K562 (cell line): ENCODE measurements around the gene FILIP1L. TPM values are rescaled to one million over a fixed set of nuclear protein-coding genes. Genes with fewer than 3 reads are reported as not detected.

Experiments used
- ATAC-seq: fragments of 200-7000 bp; cut with Tn5 transposase; 3 replicates; pipeline ENCODE4 v1.9.1; 2020; ENCODE audit warnings: moderate library complexity
- BruUV-seq: library from RNA; stranded (reverse); fragments of 400-500 nt; replicated peaks from 2 replicates; lab custom pipeline; 2021; lab: Mats Ljungman, UMichigan
- CTCF ChIA-PET: fragments of 300-600 bp; formaldehyde crosslinking; extraction: SDS; loops from one replicate; lab custom pipeline; 2021; ENCODE audit warnings: low intra/inter-chr PET ratio; lab: Yijun Ruan, JAX
- POLR2A ChIA-PET: fragments of 300-600, 350-650 bp; sonication (Branson Sonifier 250); formaldehyde crosslinking; extraction: SDS; loops from one replicate; lab custom pipeline; 2021; ENCODE audit warnings: antibody characterized with exemption, inconsistent platforms; lab: Yijun Ruan, JAX
- DNase-seq, 4 experiments: peaks; one replicate each; pipeline versions ENCODE4 v3.0.0 to v3.0.0-alpha.2; 2011 to 2018; ENCODE audit warnings: low spot score in 3 of 4, mixed read lengths in 3 of 4; ENCODE audit errors: extremely low read depth in 1 of 4
- FAIRE-seq: peaks from 2 replicates; lab custom pipeline; 2011; peaks lifted over from hg19 to GRCh38; lab: Jason Lieb, UNC
- H2AFZ ChIP-seq: 2 replicates; pipeline ENCODE4 v1.6.0; 2011; ENCODE audit warnings: low read depth, low read length, control low read depth, inconsistent platforms
- H3K27ac ChIP-seq: fragments of 200-600 bp; 3 replicates; pipeline ENCODE4 v1.8.0; 2011; ENCODE audit warnings: low read depth, mild to moderate bottlenecking, control low read depth, inconsistent platforms, low read length, moderate library complexity, mixed read lengths; ENCODE audit errors: extremely low read depth
- H3K27me3 ChIP-seq, 2 experiments: fragments of 300-600 bp in 1 of 2; 2 replicates in 1 of 2; 3 replicates in 1 of 2; pipeline versions ENCODE4 v1.6.0 to v1.8.0; 2011; ENCODE audit warnings: inconsistent platforms in 2 of 2, low read length in 2 of 2, mild to moderate bottlenecking in 1 of 2, mixed read lengths in 1 of 2, moderate library complexity in 1 of 2; ENCODE audit not compliant: control insufficient read depth in 2 of 2, insufficient read depth in 2 of 2
- H3K36me3 ChIP-seq: fragments of 300-600 bp; 3 replicates; pipeline ENCODE4 v1.8.0; 2011; ENCODE audit warnings: mild to moderate bottlenecking, low read length, inconsistent platforms; ENCODE audit not compliant: control insufficient read depth, insufficient read depth
- H3K4me1 ChIP-seq, 2 experiments: fragments of 200-600 bp in 1 of 2; replicated peaks in 1 of 2; 2 replicates in 1 of 2; 3 replicates in 1 of 2; pipeline versions ENCODE4 v1.5.1 to v1.8.0; 2011; ENCODE audit warnings: inconsistent platforms in 2 of 2, low read length in 2 of 2, mild to moderate bottlenecking in 1 of 2, mixed read lengths in 1 of 2, moderate library complexity in 1 of 2; ENCODE audit not compliant: control insufficient read depth in 2 of 2, insufficient read depth in 2 of 2
- H3K4me2 ChIP-seq: 2 replicates; pipeline ENCODE4 v1.6.1; 2011; ENCODE audit warnings: low read length, control low read depth, inconsistent platforms, mixed read lengths; ENCODE audit not compliant: insufficient read depth
- H3K4me3 ChIP-seq: fragments of 200-600 bp; sonication (generic), shearing (Covaris generic); 2 replicates; pipeline ENCODE4 v1.5.1; 2016; ENCODE audit warnings: control low read depth, inconsistent platforms
- H3K79me2 ChIP-seq: fragments of 200-600 bp; 3 replicates; pipeline ENCODE4 v1.8.0; 2011; ENCODE audit warnings: low read length, inconsistent platforms; ENCODE audit not compliant: control insufficient read depth, insufficient read depth
- H3K9ac ChIP-seq, 2 experiments: 2 replicates each; pipeline versions ENCODE4 v1.6.0 to v1.6.1; 2011; ENCODE audit warnings: low read depth in 2 of 2, low read length in 2 of 2, control low read depth in 1 of 2, inconsistent platforms in 1 of 2, mild to moderate bottlenecking in 1 of 2, mixed read lengths in 1 of 2; ENCODE audit not compliant: insufficient read depth in 1 of 2
- H3K9me1 ChIP-seq: one replicate; pipeline ENCODE4 v1.6.0; 2011; ENCODE audit warnings: inconsistent platforms, mild to moderate bottlenecking, low read length, moderate library complexity; ENCODE audit not compliant: control insufficient read depth, insufficient read depth
- H3K9me3 ChIP-seq: replicated peaks from 2 replicates; pipeline ENCODE4 v1.5.1; 2011; ENCODE audit warnings: low read depth, low read length, inconsistent platforms; ENCODE audit not compliant: control insufficient read depth, insufficient read depth
- H4K20me1 ChIP-seq: replicated peaks from 2 replicates; pipeline ENCODE4 v1.6.1; 2011; ENCODE audit warnings: low read length, inconsistent platforms, mixed read lengths; ENCODE audit not compliant: control insufficient read depth, insufficient read depth
- ADNP ChIP-seq: fragments of 200-800 bp; sonication (Bioruptor generic); IDR thresholded peaks from 2 replicates; pipeline ENCODE4 v1.6.1; 2016; ENCODE audit warnings: missing genetic modification characterization, missing compliant biosample characterization
- BRD9 ChIP-seq: fragments of 450-650 bp; IDR thresholded peaks from 2 replicates; pipeline ENCODE4 v1.6.1; 2018; ENCODE audit warnings: low read depth; ENCODE audit not compliant: partially characterized antibody
- CEBPZ ChIP-seq: fragments of 150-350 bp; IDR thresholded peaks from 2 replicates; pipeline ENCODE4 v1.6.1; 2014; ENCODE audit warnings: low read depth, mild to moderate bottlenecking, low read length, borderline replicate concordance
- CXXC5 ChIP-seq: fragments of 250-450 bp; sonication (Bioruptor Pico); IDR thresholded peaks from 2 replicates; pipeline ENCODE4 v1.8.0; 2022; ENCODE audit warnings: inconsistent platforms, mild to moderate bottlenecking, moderate library complexity
- EWSR1 ChIP-seq: fragments of 450-650 bp; IDR thresholded peaks from 2 replicates; pipeline ENCODE4 v1.6.1; 2018; ENCODE audit warnings: borderline replicate concordance, mild to moderate bottlenecking, low read depth, moderate library complexity; ENCODE audit not compliant: partially characterized antibody
- HDAC1 ChIP-seq, 2 experiments: fragments of 450-650 bp; IDR thresholded peaks; 2 replicates each; pipeline ENCODE4 v1.6.1; 2016 to 2017; ENCODE audit warnings: inconsistent platforms in 1 of 2, mild to moderate bottlenecking in 1 of 2, moderate library complexity in 1 of 2
- NR2C2 ChIP-seq, 2 experiments: fragments of 200-800 bp in 1 of 2; sonication (Bioruptor generic) in 1 of 2; sonication (generic) in 1 of 2; formaldehyde crosslinking in 1 of 2; IDR thresholded peaks; 2 replicates each; pipeline versions ENCODE4 v1.6.1 to v1.8.0; 2016 to 2022; ENCODE audit warnings: mild to moderate bottlenecking in 1 of 2, missing compliant biosample characterization in 1 of 2, missing genetic modification characterization in 1 of 2, missing genetic modification reagents in 1 of 2
- RFX1 ChIP-seq: fragments of 450-650 bp; IDR thresholded peaks from 2 replicates; pipeline ENCODE4 v1.6.1; 2016; ENCODE audit warnings: mild to moderate bottlenecking, moderate library complexity
- SMARCB1 ChIP-seq: IDR thresholded peaks from 2 replicates; pipeline ENCODE4 v1.6.1; 2011; ENCODE audit warnings: improper control_type of control experiment, low read depth; ENCODE audit not compliant: insufficient read length
- TCF7 ChIP-seq: sonication (generic); IDR thresholded peaks from 2 replicates; pipeline ENCODE4 v1.6.1; 2016; ENCODE audit warnings: antibody characterized with exemption, borderline replicate concordance
- WGBS: fragments of 100-300 bp; shearing (Covaris generic); methylation state at CpG from one replicate; pipeline ENCODE4 v1.1.6; 2016; ENCODE audit warnings: low coverage, mixed read lengths; ENCODE audit not compliant: insufficient coverage; ENCODE audit errors: missing lambda C conversion rate; 5-methylcytosine and 5-hydroxymethylcytosine counted together
- in situ Hi-C: fragments of 300-500 bp; cut with MboI; formaldehyde crosslinking; loops from 4 replicates; pipeline ENCODE4 v1.15.0; 2018; ENCODE audit warnings: inconsistent platforms, mixed read lengths
- intact Hi-C: fragments of 100-400 bp; cut with micrococcal nuclease; formaldehyde crosslinking; loops from 2 replicates; pipeline ENCODE4 v1.14.2; 2022
- polyA plus RNA-seq, 8 experiments: library from polyadenylated mRNA; depleted of rRNA in 4 of 8; stranded (reverse) in 5 of 8; unstranded in 3 of 8; fragments of >200 nt; fragmentation: Nextera tagmentation in 2 of 8; fragmentation: Illumina TruSeq in 1 of 8; extraction: Ambion mirVana in 2 of 8; extraction: Trizol in 1 of 8; gene quantifications; 2 replicates each; pipeline versions ENCODE4 v1.2.1 to v1.2.3, GENCODE V29; 2011 to 2014; ENCODE audit warnings: inconsistent platforms in 1 of 8, missing spikeins in 1 of 8
- total RNA-seq, 7 experiments: library from RNA; depleted of rRNA in 6 of 7; stranded (reverse); fragments of >200 nt in 6 of 7; fragmentation: Illumina TruSeq in 2 of 7; extraction: Trizol in 2 of 7; gene quantifications; 2 replicates each; pipeline versions ENCODE4 v1.2.1 to v1.2.3, GENCODE V29; 2011 to 2021; ENCODE audit warnings: low replicate concordance in 1 of 7

The FILIP1L gene
- total and polyA plus RNA-seq, 9 of the 15 experiments (the other 6 are each of a cell fraction or from before 2014, with no cell fraction given), result 0.50 to 2.1 (median 1.1) TPM

- no peak for TF ChIP-seq ADNP
- TF ChIP-seq, all 486 proteins: peak for 0
Measured at GRCh38 chr3:99863002-99863401, 251.3 kb downstream of the FILIP1L start (continued).

- ChIA-PET POLR2A (interaction anchor here (1.0 kb wide), 1 partner anchor 8 kb away, joined by 3 read pairs; no protein-coding TSS in a partner anchor), CTCF (no interaction called here)
- in situ Hi-C loops (no loop called here), intact Hi-C loops (no loop called here)
- H3K9ac ChIP-seq, result no peak overlapping the region
- no peaks in the 10 kb centered on the region for H3K9me3 ChIP-seq
- H3K9me1 ChIP-seq, result no peaks in the 10 kb centered on the region
- DNase-seq, result no peak
- no peak overlapping the region for H3K4me2 ChIP-seq
- peaks cover 12% of the 10 kb centered on the region for H3K79me2 ChIP-seq
- H2AFZ ChIP-seq, result no peak overlapping the region
- no TSS peak for BruUV-seq
- H3K4me3 ChIP-seq, result no peak overlapping the region
- no peak for ATAC-seq
- no peaks in the 10 kb centered on the region for H3K27me3 ChIP-seq
- no peak overlapping the region for H3K27ac ChIP-seq
- H4K20me1 ChIP-seq, result no peaks in the 10 kb centered on the region; the same call in 1 of the 2 replicates
- no peaks in the 10 kb centered on the region for H3K4me1 ChIP-seq
- FAIRE-seq, result no peak
- 88% methylated on average over 2 of the region's 2 CpGs for WGBS
- no peaks in the 10 kb centered on the region for H3K36me3 ChIP-seq
- no peak for TF ChIP-seq BRD9
- no peak for TF ChIP-seq TCF7
- no peak for TF ChIP-seq RFX1
- no peak for TF ChIP-seq NR2C2 (CRISPR knock-in tag; IDR thresholded peaks at IDR 0.05)
- TF ChIP-seq NR2C2 (tag; IDR thresholded peaks at IDR 0.05), result no peak
- TF ChIP-seq CEBPZ, result no peak
- TF ChIP-seq HDAC1 (IDR thresholded peaks at IDR 0.05), result no peak
- no peak for TF ChIP-seq CXXC5 (CRISPR knock-in tag)
- no peak for TF ChIP-seq SMARCB1
- TF ChIP-seq EWSR1, result no peak
Measured at GRCh38 chr3:99862208-99862607, 252.1 kb downstream of the FILIP1L start.
